Smooth muscle cell (in vitro differentiated cells): ENCODE measurements around the gene DCC. TPM values are rescaled to one million over a fixed set of nuclear protein-coding genes. Genes with fewer than 3 reads are reported as not detected.

Experiments used
- DNase-seq: peaks from one replicate; lab custom pipeline; 2025; ENCODE audit not compliant: unreplicated experiment; lab: John Stamatoyannopoulos, UW
- H2AFZ ChIP-seq: fragments of 200-600 bp; sonication (generic); 2 replicates; pipeline ENCODE4 v1.6.0; 2016; ENCODE audit warnings: antibody characterized with exemption, low read depth, mild to moderate bottlenecking
- H3F3A ChIP-seq: fragments of 200-600 bp; sonication (generic); 2 replicates; pipeline ENCODE4 v1.6.0; 2017; ENCODE audit warnings: antibody characterized with exemption, low read depth
- H3K27ac ChIP-seq: fragments of 200-600 bp; sonication (generic); 2 replicates; pipeline ENCODE4 v1.5.1; 2016; ENCODE audit warnings: low read depth, mild to moderate bottlenecking
- H3K27me3 ChIP-seq: fragments of 200-600 bp; sonication (generic); 2 replicates; pipeline ENCODE4 v1.6.1; 2016; ENCODE audit warnings: low read depth, mild to moderate bottlenecking
- H3K36me3 ChIP-seq: fragments of 200-600 bp; sonication (generic); 2 replicates; pipeline ENCODE4 v1.5.1; 2016; ENCODE audit warnings: low read depth
- H3K4me1 ChIP-seq: fragments of 200-600 bp; sonication (generic); 2 replicates; pipeline ENCODE4 v1.5.1; 2016; ENCODE audit warnings: low read depth
- H3K4me2 ChIP-seq: fragments of 200-600 bp; sonication (generic); 2 replicates; pipeline ENCODE4 v1.6.0; 2016; ENCODE audit warnings: mild to moderate bottlenecking
- H3K4me3 ChIP-seq: fragments of 200-600 bp; sonication (generic); 2 replicates; pipeline ENCODE4 v1.5.1; 2016; ENCODE audit warnings: mild to moderate bottlenecking
- H3K79me2 ChIP-seq: fragments of 200-600 bp; sonication (generic); 2 replicates; pipeline ENCODE4 v1.6.0; 2016; ENCODE audit warnings: low read depth, mild to moderate bottlenecking
- H3K9ac ChIP-seq: fragments of 200-600 bp; sonication (generic); 2 replicates; pipeline ENCODE4 v1.6.0; 2016; ENCODE audit warnings: low read depth
- H3K9me3 ChIP-seq: fragments of 200-600 bp; sonication (generic); replicated peaks from 2 replicates; pipeline ENCODE4 v1.5.1; 2016; ENCODE audit warnings: low read depth
- H4K20me1 ChIP-seq: fragments of 200-600 bp; sonication (generic); 2 replicates; pipeline ENCODE4 v1.6.0; 2016; ENCODE audit warnings: low read depth
- CTCF ChIP-seq: fragments of 200-600 bp; sonication (generic); IDR thresholded peaks from 2 replicates; pipeline ENCODE4 v1.5.1; 2017; ENCODE audit warnings: borderline replicate concordance, mild to moderate bottlenecking, antibody characterized with exemption; ENCODE audit not compliant: insufficient read depth, poor library complexity, severe bottlenecking
- WGBS: methylation state at CpG from one replicate; pipeline ENCODE4 v1.1.7; 2016; ENCODE audit warnings: low lambda C conversion rate; 5-methylcytosine and 5-hydroxymethylcytosine counted together
- polyA plus RNA-seq: library from polyadenylated mRNA; unstranded; fragments of >200 nt; fragmentation: Nextera tagmentation; extraction: Ambion mirVana; gene quantifications from 2 replicates; pipeline ENCODE4 v1.2.1, GENCODE V29; 2016
- total RNA-seq: library from RNA; depleted of rRNA; stranded (reverse); fragments of >200 nt; gene quantifications from 2 replicates; pipeline ENCODE4 v1.2.3, GENCODE V29; 2014

The DCC gene
- total and polyA plus RNA-seq, 2 experiments from 2014 or later = not detected

GRCh38 chr18:52519021-52519420 lies 179.0 kb downstream of the DCC start:
- WGBS = 21% methylated on average over 1 of the region's 1 CpG
- H3K27me3 ChIP-seq = peaks cover 12% of the 10 kb centered on the region
- H3K4me1 ChIP-seq = no peaks in the 10 kb centered on the region
- no peak overlapping the region for H2AFZ ChIP-seq
- H3K36me3 ChIP-seq = no peaks in the 10 kb centered on the region
- H3K9me3 ChIP-seq = no peaks in the 10 kb centered on the region
- no peak overlapping the region for H3K9ac ChIP-seq
- H3K27ac ChIP-seq = no peak overlapping the region
- H3K79me2 ChIP-seq = no peaks in the 10 kb centered on the region
- TF ChIP-seq CTCF = no peak
- no peaks in the 10 kb centered on the region for H4K20me1 ChIP-seq
- no peak overlapping the region for H3K4me3 ChIP-seq
- no peak for DNase-seq
- H3F3A ChIP-seq = no peaks in the 10 kb centered on the region
- H3K4me2 ChIP-seq = no peak overlapping the region

GRCh38 chr18:52523566-52523965 lies 183.6 kb downstream of the DCC start:
- WGBS = 61% methylated on average over 1 of the region's 1 CpG
- no peak overlapping the region for H3K4me2 ChIP-seq
- H2AFZ ChIP-seq = no peak overlapping the region
- peaks cover 6% of the 10 kb centered on the region for H3K27me3 ChIP-seq
- no peak overlapping the region for H3K4me3 ChIP-seq
- H4K20me1 ChIP-seq = no peaks in the 10 kb centered on the region
- no peaks in the 10 kb centered on the region for H3F3A ChIP-seq
- H3K27ac ChIP-seq = no peak overlapping the region
- no peaks in the 10 kb centered on the region for H3K79me2 ChIP-seq
- no peaks in the 10 kb centered on the region for H3K9me3 ChIP-seq
- H3K36me3 ChIP-seq = no peaks in the 10 kb centered on the region
- no peak for TF ChIP-seq CTCF
- no peak for DNase-seq
- H3K9ac ChIP-seq = no peak overlapping the region
- no peaks in the 10 kb centered on the region for H3K4me1 ChIP-seq

- 88% methylated on average over 2 of the region's 2 CpGs for WGBS
- TF ChIP-seq CTCF = no peak
- no peak overlapping the region for H3K4me2 ChIP-seq
- H4K20me1 ChIP-seq = no peaks in the 10 kb centered on the region
- no peak overlapping the region for H3K27ac ChIP-seq
- no peaks in the 10 kb centered on the region for H3K27me3 ChIP-seq
- no peak overlapping the region for H3K9ac ChIP-seq
- H3K9me3 ChIP-seq = no peaks in the 10 kb centered on the region
- H2AFZ ChIP-seq = no peak overlapping the region
- H3F3A ChIP-seq = no peaks in the 10 kb centered on the region
- no peak for DNase-seq
- no peaks in the 10 kb centered on the region for H3K36me3 ChIP-seq
- no peaks in the 10 kb centered on the region for H3K79me2 ChIP-seq
- H3K4me3 ChIP-seq = no peak overlapping the region
- no peaks in the 10 kb centered on the region for H3K4me1 ChIP-seq
These were observed 191.8 kb downstream of the DCC start for GRCh38 chr18:52531836-52532235.

GRCh38 chr18:52536039-52536438 lies 196.0 kb downstream of the DCC start:
- no peaks in the 10 kb centered on the region for H3K36me3 ChIP-seq

More at GRCh38 chr18:52536039-52536438, 196.0 kb downstream of the DCC start:
- Histone ChIP-seq H3K9me3 (no peaks in the 10 kb centered on the region), H3K27ac (no peak overlapping the region), H3K4me1 (no peaks in the 10 kb centered on the region), H2AFZ (no peak overlapping the region), H3K27me3 (no peaks in the 10 kb centered on the region), H3K79me2 (no peaks in the 10 kb centered on the region), H3K4me2 (no peak overlapping the region), H3K9ac (no peak overlapping the region), H3K4me3 (no peak overlapping the region), H3F3A (no peaks in the 10 kb centered on the region), H4K20me1 (no peaks in the 10 kb centered on the region)
- no peak for TF ChIP-seq CTCF
- WGBS = 92% methylated on average over 6 of the region's 6 CpGs
- no peak for DNase-seq
